Caco-2 (cell line): ENCODE results near the gene AKIRIN2. TPM values are rescaled to one million over a fixed set of nuclear protein-coding genes. Genes with fewer than 3 reads are reported as not detected.
"Not testable (repeated sequence)": the region's sequence is repeated elsewhere in the genome, so short reads cannot be mapped to it uniquely, and the experiment has no call there.

Source experiments
- BruUV-seq: library from RNA; stranded (reverse); fragments of 400-500 nt; replicated peaks from 2 replicates; lab custom pipeline; 2021; lab: Mats Ljungman, UMichigan
- CTCF ChIA-PET: fragments of 300-600 bp; sonication (Branson Sonifier 250); formaldehyde crosslinking; loops from one replicate; lab custom pipeline; 2022; ENCODE audit warnings: antibody characterized with exemption; lab: Charles Lee
- POLR2A ChIA-PET: fragments of 300-600 bp; sonication (Branson Sonifier 250); formaldehyde crosslinking; loops from one replicate; lab custom pipeline; 2022; ENCODE audit warnings: antibody characterized with exemption; lab: Charles Lee
- DNase-seq, 2 experiments: peaks; one replicate each; pipeline versions ENCODE4 v3.0.0 to v3.0.0-alpha.2; 2020 to 2022
- H3K27me3 ChIP-seq: replicated peaks from 2 replicates; pipeline ENCODE4 v1.6.0; 2011; ENCODE audit warnings: low read length; ENCODE audit not compliant: control insufficient read depth, insufficient read depth
- H3K36me3 ChIP-seq: 2 replicates; pipeline ENCODE4 v1.5.1; 2011; ENCODE audit warnings: low read length; ENCODE audit not compliant: control insufficient read depth, insufficient read depth
- H3K4me1 ChIP-seq: fragments of 250-450 bp; sonication (Bioruptor Pico); 2 replicates; pipeline ENCODE4 v1.5.1; 2020; ENCODE audit warnings: mild to moderate bottlenecking
- H3K4me3 ChIP-seq: 2 replicates; pipeline ENCODE4 v1.5.1; 2011; ENCODE audit warnings: low read depth, mild to moderate bottlenecking, control low read depth, low read length
- H3K9me3 ChIP-seq: fragments of 250-450 bp; sonication (Bioruptor Pico); 2 replicates; pipeline ENCODE4 v1.5.1; 2020; ENCODE audit warnings: mild to moderate bottlenecking, moderate library complexity
- H3K27ac Mint-ChIP-seq: one replicate; pipeline ENCODE4 v1.8.0; 2022; ENCODE audit warnings: mixed read lengths; ENCODE audit not compliant: unreplicated experiment
- H3K27me3 Mint-ChIP-seq: one replicate; pipeline ENCODE4 v1.8.0; 2022; ENCODE audit warnings: mixed read lengths; ENCODE audit not compliant: insufficient read depth, unreplicated experiment
- H3K36me3 Mint-ChIP-seq: one replicate; pipeline ENCODE4 v1.8.0; 2022; ENCODE audit warnings: mild to moderate bottlenecking, mixed read lengths; ENCODE audit not compliant: insufficient read depth, unreplicated experiment
- H3K4me1 Mint-ChIP-seq: one replicate; pipeline ENCODE4 v1.8.0; 2022; ENCODE audit warnings: low read depth, mixed read lengths; ENCODE audit not compliant: unreplicated experiment
- H3K4me3 Mint-ChIP-seq: one replicate; pipeline ENCODE4 v1.8.0; 2022; ENCODE audit warnings: mild to moderate bottlenecking, moderate library complexity, mixed read lengths; ENCODE audit not compliant: unreplicated experiment
- H3K9me3 Mint-ChIP-seq: one replicate; pipeline ENCODE4 v1.8.0; 2022; ENCODE audit warnings: mixed read lengths; ENCODE audit not compliant: unreplicated experiment
- intact Hi-C: fragments of 100-400 bp; cut with micrococcal nuclease; formaldehyde crosslinking; loops from one replicate; pipeline ENCODE4 v1.10.0; 2022; ENCODE audit not compliant: unreplicated experiment
- total RNA-seq: library from RNA; stranded (reverse); gene quantifications from 2 replicates; pipeline ENCODE4 v1.2.3, GENCODE V29; 2022
- TF ChIP-seq, protein P1 (sequence below), 2 experiments: fragments of 200-600 bp in 1 of 2; IDR thresholded peaks; 1 replicate in 1 of 2; 2 replicates in 1 of 2; pipeline versions ENCODE4 v1.5.1 to v1.8.0; 2011 to 2022; ENCODE audit warnings: antibody characterized with exemption in 1 of 2, control low read depth in 1 of 2, inconsistent platforms in 1 of 2, low read depth in 1 of 2, low read length in 1 of 2, mild to moderate bottlenecking in 1 of 2, moderate library complexity in 1 of 2; ENCODE audit not compliant: insufficient read depth in 1 of 2, severe bottlenecking in 1 of 2, unreplicated experiment in 1 of 2

AKIRIN2 gene
- total RNA-seq, 1 experiment from 2014 or later: 51.3 TPM

DNA sequence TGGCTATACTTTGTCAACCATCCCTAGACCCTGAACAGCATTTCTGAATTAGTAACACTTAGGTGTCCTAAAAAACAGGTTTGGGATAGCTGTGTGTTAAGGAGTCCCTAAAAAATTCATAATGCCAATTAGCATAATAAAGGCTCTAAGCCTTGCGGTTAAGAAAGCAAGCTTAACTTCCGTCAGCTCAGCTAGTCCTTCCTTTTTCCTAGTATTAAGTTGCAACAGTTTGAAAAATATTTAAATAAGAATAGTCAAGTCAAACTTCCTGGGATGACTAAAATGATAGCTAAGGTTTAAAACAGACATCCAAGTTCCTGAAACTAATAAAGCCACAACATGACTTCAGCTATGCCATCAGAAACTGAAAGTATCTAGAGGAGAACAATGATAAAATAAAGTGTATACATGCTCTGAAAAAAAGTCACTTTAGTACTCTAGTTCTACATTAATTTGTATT, 3.5 kb downstream of the AKIRIN2 start:
- ChIA-PET CTCF (no interaction called here), POLR2A (no interaction called here)
- Histone ChIP-seq H3K36me3 (no peaks in the 10 kb centered on the region), H3K4me3 (peak overlapping the region; percentile 18; the same call in 1 of the 2 replicates), H3K9me3 (no peaks in the 10 kb centered on the region), H3K27me3 (no peaks in the 10 kb centered on the region), H3K4me1 (peaks cover 6% of the 10 kb centered on the region)
- H3K36me3 Mint-ChIP-seq: peaks cover 40% of the 10 kb centered on the region
- no peak for DNase-seq
- no peaks in the 10 kb centered on the region for H3K4me1 Mint-ChIP-seq
- no peaks in the 10 kb centered on the region for H3K9me3 Mint-ChIP-seq
- H3K27ac Mint-ChIP-seq: no peak overlapping the region
- intact Hi-C loops: no loop called here
- no peaks in the 10 kb centered on the region for H3K27me3 Mint-ChIP-seq
- H3K4me3 Mint-ChIP-seq: peak overlapping the region; percentile 99
- no TSS peak for BruUV-seq
- TF ChIP-seq, protein P1, sequence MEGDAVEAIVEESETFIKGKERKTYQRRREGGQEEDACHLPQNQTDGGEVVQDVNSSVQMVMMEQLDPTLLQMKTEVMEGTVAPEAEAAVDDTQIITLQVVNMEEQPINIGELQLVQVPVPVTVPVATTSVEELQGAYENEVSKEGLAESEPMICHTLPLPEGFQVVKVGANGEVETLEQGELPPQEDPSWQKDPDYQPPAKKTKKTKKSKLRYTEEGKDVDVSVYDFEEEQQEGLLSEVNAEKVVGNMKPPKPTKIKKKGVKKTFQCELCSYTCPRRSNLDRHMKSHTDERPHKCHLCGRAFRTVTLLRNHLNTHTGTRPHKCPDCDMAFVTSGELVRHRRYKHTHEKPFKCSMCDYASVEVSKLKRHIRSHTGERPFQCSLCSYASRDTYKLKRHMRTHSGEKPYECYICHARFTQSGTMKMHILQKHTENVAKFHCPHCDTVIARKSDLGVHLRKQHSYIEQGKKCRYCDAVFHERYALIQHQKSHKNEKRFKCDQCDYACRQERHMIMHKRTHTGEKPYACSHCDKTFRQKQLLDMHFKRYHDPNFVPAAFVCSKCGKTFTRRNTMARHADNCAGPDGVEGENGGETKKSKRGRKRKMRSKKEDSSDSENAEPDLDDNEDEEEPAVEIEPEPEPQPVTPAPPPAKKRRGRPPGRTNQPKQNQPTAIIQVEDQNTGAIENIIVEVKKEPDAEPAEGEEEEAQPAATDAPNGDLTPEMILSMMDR (IDR thresholded peaks at IDR 0.05; ENCODE audit: insufficient read depth in 1 of 2, low read depth in 1 of 2, low read length in 1 of 2, severe bottlenecking in 1 of 2, unreplicated experiment in 1 of 2): no peak

DNA sequence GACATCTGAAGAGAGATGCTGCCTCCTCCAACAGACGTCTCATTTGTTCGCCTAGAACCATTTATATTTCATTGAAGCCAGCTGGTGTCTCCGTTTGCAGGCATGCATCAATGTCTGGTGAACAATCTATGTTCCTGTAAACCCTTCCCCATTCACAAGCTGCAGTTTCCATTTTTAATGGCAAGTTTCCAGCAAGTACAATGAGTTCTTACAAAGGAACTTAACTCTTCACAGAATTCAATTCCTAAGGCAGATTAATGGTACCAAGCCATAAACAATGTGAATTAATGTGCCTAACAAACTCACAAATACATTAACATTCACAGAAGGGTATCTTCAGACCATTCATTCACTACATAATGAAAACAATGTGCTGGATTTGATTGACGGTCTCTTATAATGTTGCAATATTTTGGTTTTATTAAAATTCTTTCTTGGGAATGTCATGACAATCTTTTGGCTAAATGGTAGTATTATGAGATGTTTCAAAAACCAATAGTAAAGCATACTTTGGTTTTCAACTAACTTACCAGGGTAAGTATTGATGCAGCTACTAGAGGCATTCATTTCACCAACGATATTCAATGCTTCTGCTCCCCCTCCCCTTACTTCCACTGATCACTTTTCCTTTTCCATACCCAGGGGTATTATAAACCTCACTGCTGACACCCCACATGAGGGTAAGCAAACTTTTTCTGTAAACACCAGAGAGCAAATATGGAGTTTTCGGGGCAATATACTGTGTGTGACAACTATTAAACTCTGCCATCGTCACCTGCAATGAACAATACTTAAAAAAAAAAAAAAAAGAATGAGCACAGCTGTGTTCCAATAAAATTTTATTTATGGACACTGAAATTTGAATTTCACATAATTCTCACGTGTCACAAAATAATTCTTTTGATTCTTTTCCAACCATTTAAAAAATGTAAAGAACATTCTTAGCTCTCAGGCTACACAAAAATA, 4.2 kb downstream of the AKIRIN2 start:
- Mint-ChIP-seq H3K9me3 (no peaks in the 10 kb centered on the region), H3K27me3 (no peaks in the 10 kb centered on the region), H3K4me3 (peak overlapping the region; percentile 99), H3K36me3 (peaks cover 37% of the 10 kb centered on the region), H3K4me1 (no peaks in the 10 kb centered on the region), H3K27ac (no peak overlapping the region)
- Histone ChIP-seq H3K27me3 (no peaks in the 10 kb centered on the region), H3K9me3 (no peaks in the 10 kb centered on the region), H3K4me3 (no peak overlapping the region), H3K36me3 (no peaks in the 10 kb centered on the region), H3K4me1 (peaks cover 6% of the 10 kb centered on the region)
- TF ChIP-seq, protein P1 (IDR thresholded peaks at IDR 0.05; ENCODE audit: insufficient read depth in 1 of 2, low read depth in 1 of 2, low read length in 1 of 2, severe bottlenecking in 1 of 2, unreplicated experiment in 1 of 2): no peak
- DNase-seq: no peak
- intact Hi-C loops: no loop called here
- CTCF ChIA-PET: no interaction called here
- no TSS peak for BruUV-seq
- POLR2A ChIA-PET: interaction anchor here (0.6 kb wide), 1 partner anchor 18 kb away, joined by 5 read pairs; no protein-coding TSS in a partner anchor

DNA sequence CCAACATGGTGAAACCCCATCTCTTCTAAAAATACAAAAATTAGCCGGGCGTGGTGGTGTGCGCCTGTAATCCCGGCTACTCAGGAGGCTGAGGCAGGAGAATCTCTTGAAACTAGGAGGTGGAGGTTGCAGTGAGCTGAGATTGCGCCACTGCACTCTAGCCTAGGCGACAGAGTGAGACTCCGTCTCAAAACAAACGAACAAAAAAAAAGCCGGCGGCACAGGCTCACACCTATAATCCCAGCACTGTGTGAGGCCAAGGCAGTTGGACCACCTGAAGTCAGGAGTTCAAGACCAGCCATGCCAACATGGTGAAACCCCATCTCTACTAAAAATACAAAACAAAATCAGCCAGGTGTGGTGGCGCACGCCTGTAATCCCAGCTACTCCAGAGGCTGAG, 5.2 kb downstream of the AKIRIN2 start:
- DNase-seq, H3K27ac Mint-ChIP-seq, H3K4me3 Mint-ChIP-seq, H3K27me3 ChIP-seq, BruUV-seq, H3K4me3 ChIP-seq, H3K4me1 Mint-ChIP-seq, H3K9me3 Mint-ChIP-seq, H3K27me3 Mint-ChIP-seq, H3K9me3 ChIP-seq, intact Hi-C loops, H3K4me1 ChIP-seq, H3K36me3 ChIP-seq: not testable (repeated sequence)
- ChIA-PET CTCF (interaction anchor here (0.6 kb wide), 1 partner anchor 25 kb away, joined by 3 read pairs; no protein-coding TSS in a partner anchor), POLR2A (interaction anchor here (0.6 kb wide), 1 partner anchor 17 kb away, joined by 5 read pairs; no protein-coding TSS in a partner anchor)
- H3K36me3 Mint-ChIP-seq: peaks cover 34% of the 10 kb centered on the region
